GM23338 (cell line): Measurements from ENCODE around the gene GRAMD1B.

Experiments used
- CTCF ChIP-seq, 2 experiments: fragments of 200-600 bp in 1 of 2; sonication (generic) in 1 of 2; conservative IDR thresholded peaks; 2 replicates each; pipeline versions ENCODE4 v1.5.1 to v1.6.1; 2016 to 2017; ENCODE audit warnings: antibody characterized with exemption in 2 of 2, low read depth in 2 of 2, mild to moderate bottlenecking in 2 of 2, moderate library complexity in 1 of 2
- POLR2AphosphoS5 ChIP-seq: IDR thresholded peaks from 2 replicates; pipeline ENCODE4 v1.6.1; 2016; ENCODE audit warnings: antibody characterized with exemption, low read depth
- STAT1 ChIP-seq: IDR thresholded peaks from one replicate; pipeline ENCODE4 v1.6.1; 2016; ENCODE audit warnings: antibody characterized with exemption; ENCODE audit not compliant: unreplicated experiment
- ZNF462 ChIP-seq: fragments of 250-450 bp; sonication (Bioruptor Pico); IDR thresholded peaks from 2 replicates; pipeline ENCODE4 v1.5.0; 2020; ENCODE audit warnings: mild to moderate bottlenecking, moderate library complexity

GRCh38 chr11:123558536-123559315 lies 128.7 kb downstream of the GRAMD1B start:
- no peak for TF ChIP-seq CTCF (conservative IDR thresholded peaks at IDR 0.05; ENCODE audit: low read depth in 2 of 2)
- TF ChIP-seq STAT1, result no peak
- no peak for TF ChIP-seq ZNF462 (CRISPR knock-in tag)
- TF ChIP-seq POLR2AphosphoS5, result no peak
